HTERT RPE-1 (cell line): ENCODE results near the gene PPIL4.
"Not testable (repeated sequence)": the region's sequence is repeated elsewhere in the genome, so short reads cannot be mapped to it uniquely, and the experiment has no call there.

Experiments used
- in situ Hi-C: fragments of 300-500 bp; cut with MboI; formaldehyde crosslinking; loops from 4 replicates; pipeline ENCODE4 v1.14.3; 2020; ENCODE audit warnings: low sequenced_read_pairs

PPIL4 gene

GRCh38 chr6:149462712-149463111 lies 83.1 kb downstream of the PPIL4 start:
- in situ Hi-C loops: not testable (repeated sequence)

GRCh38 chr6:149461670-149462069 lies 84.2 kb downstream of the PPIL4 start:
- in situ Hi-C loops: no loop called here

- in situ Hi-C loops: not testable (repeated sequence)
Measured at GRCh38 chr6:149460249-149460648, 85.6 kb downstream of the PPIL4 start.

GRCh38 chr6:149459761-149460160 lies 86.1 kb downstream of the PPIL4 start:
- in situ Hi-C loops: no loop called here

- in situ Hi-C loops: no loop called here
Measured at GRCh38 chr6:149458806-149459205, 87.0 kb downstream of the PPIL4 start.

- in situ Hi-C loops: no loop called here
Measured at GRCh38 chr6:149458196-149458595, 87.6 kb downstream of the PPIL4 start.

GRCh38 chr6:149457316-149457884 lies 88.4 kb downstream of the PPIL4 start:
- in situ Hi-C loops: no loop called here

- in situ Hi-C loops: no loop called here
Measured at GRCh38 chr6:149456311-149457021, 89.4 kb downstream of the PPIL4 start.

- in situ Hi-C loops: no loop called here
Measured at GRCh38 chr6:149455031-149455732, 90.7 kb downstream of the PPIL4 start.
